ENCODE measurements around the gene HSF5. TPM values are rescaled to one million over a fixed set of nuclear protein-coding genes. Genes with fewer than 3 reads are reported as not detected.

HSF5 gene
- total RNA-seq, 6 experiments from 2014 or later, result 0.06 to 0.18 (median 0.10) TPM; not detected in 1

GRCh38 chr17:58475985-58476384 lies 12.2 kb downstream of the HSF5 start:
- H3K9me3 ChIP-seq, result no peaks in the 10 kb centered on the region
- no peaks in the 10 kb centered on the region for H3K27me3 ChIP-seq
- intact Hi-C loops (cut with DNase I), result no loop called here
- H3K36me3 ChIP-seq, result no peaks in the 10 kb centered on the region
- H3K4me3 ChIP-seq, result no peak overlapping the region
- no peak for ATAC-seq
- DNase-seq, result no peak
- TF ChIP-seq CTCF (IDR thresholded peaks at IDR 0.05), result no peak
- no peak for TF ChIP-seq POLR2A (IDR thresholded peaks at IDR 0.05)
- H3K4me1 ChIP-seq, result no peaks in the 10 kb centered on the region
- no peak overlapping the region for H3K27ac ChIP-seq

- Histone ChIP-seq H3K4me3 (no peak overlapping the region), H3K27ac (no peak overlapping the region), H3K4me1 (no peaks in the 10 kb centered on the region), H3K27me3 (no peaks in the 10 kb centered on the region), H3K9me3 (no peaks in the 10 kb centered on the region), H3K36me3 (no peaks in the 10 kb centered on the region)
- TF ChIP-seq POLR2A (IDR thresholded peaks at IDR 0.05) (no peak), CTCF (IDR thresholded peaks at IDR 0.05) (no peak)
- intact Hi-C loops (cut with DNase I), result no loop called here
- ATAC-seq (no peak), DNase-seq (no peak)
- WGBS (ENCODE audit: insufficient coverage, low coverage, low lambda C conversion rate, missing lambda C conversion rate), result 96% methylated on average over 6 of the region's 6 CpGs
These were observed 17.9 kb downstream of the HSF5 start for GRCh38 chr17:58470356-58470755.

- ATAC-seq (no peak), DNase-seq (no peak)
- TF ChIP-seq CTCF (IDR thresholded peaks at IDR 0.05) (no peak), POLR2A (IDR thresholded peaks at IDR 0.05) (no peak)
- Histone ChIP-seq H3K27ac (no peak overlapping the region), H3K9me3 (no peaks in the 10 kb centered on the region), H3K27me3 (no peaks in the 10 kb centered on the region), H3K4me3 (no peak overlapping the region), H3K4me1 (no peaks in the 10 kb centered on the region), H3K36me3 (no peaks in the 10 kb centered on the region)
- 61% methylated on average over 3 of the region's 3 CpGs for WGBS (ENCODE audit: insufficient coverage, low coverage, low lambda C conversion rate, missing lambda C conversion rate)
- intact Hi-C loops (cut with DNase I), result no loop called here
These were observed 19.3 kb downstream of the HSF5 start for GRCh38 chr17:58468944-58469343.

- DNase-seq (no peak), ATAC-seq (no peak)
- H3K27ac ChIP-seq, result no peak overlapping the region
- TF ChIP-seq CTCF (IDR thresholded peaks at IDR 0.05), result no peak
- no peak for TF ChIP-seq POLR2A (IDR thresholded peaks at IDR 0.05)
- no peaks in the 10 kb centered on the region for H3K36me3 ChIP-seq
- no peak overlapping the region for H3K4me3 ChIP-seq
- no peaks in the 10 kb centered on the region for H3K9me3 ChIP-seq
- no peaks in the 10 kb centered on the region for H3K4me1 ChIP-seq
- intact Hi-C loops (cut with DNase I), result no loop called here
- H3K27me3 ChIP-seq, result no peaks in the 10 kb centered on the region
These were observed 32.7 kb downstream of the HSF5 start for GRCh38 chr17:58455491-58455890.

- H3K9me3 ChIP-seq, result no peaks in the 10 kb centered on the region
- H3K4me1 ChIP-seq, result no peaks in the 10 kb centered on the region
- no peaks in the 10 kb centered on the region for H3K27me3 ChIP-seq
- TF ChIP-seq CTCF (IDR thresholded peaks at IDR 0.05), result no peak
- no peak for TF ChIP-seq POLR2A (IDR thresholded peaks at IDR 0.05)
- no peak for ATAC-seq
- no peak for DNase-seq
- H3K4me3 ChIP-seq, result no peak overlapping the region
- no peaks in the 10 kb centered on the region for H3K36me3 ChIP-seq
- no peak overlapping the region for H3K27ac ChIP-seq
- intact Hi-C loops (cut with DNase I), result no loop called here
- WGBS (ENCODE audit: insufficient coverage, low coverage, low lambda C conversion rate, missing lambda C conversion rate), result 100% methylated on average over 1 of the region's 1 CpG
These were observed 35.5 kb downstream of the HSF5 start for GRCh38 chr17:58452738-58453137.
